IPS-11a (cell line): ENCODE data around the gene PRDX3.
A peak's percentile ranks its signal among the peaks of the same experiment; 100 is the strongest.
"Not testable (repeated sequence)": the region's sequence is repeated elsewhere in the genome, so short reads cannot be mapped to it uniquely, and the experiment has no call there.

Source experiments
- H3K4me3 ChIP-seq: one replicate; pipeline ENCODE4 v1.5.1; 2013; ENCODE audit warnings: low read depth, low read length, control low read depth

The PRDX3 gene

GRCh38 chr10:119206603-119207365, 28.2 kb upstream of the PRDX3 start:
- peak overlapping the region; percentile 67 for H3K4me3 ChIP-seq

GRCh38 chr10:119205894-119206602, 27.4 kb upstream of the PRDX3 start:
- no peak overlapping the region for H3K4me3 ChIP-seq

GRCh38 chr10:119203006-119203405, 24.4 kb upstream of the PRDX3 start:
- no peak overlapping the region for H3K4me3 ChIP-seq

GRCh38 chr10:119201233-119201632, 22.6 kb upstream of the PRDX3 start:
- H3K4me3 ChIP-seq, result no peak overlapping the region

DNA sequence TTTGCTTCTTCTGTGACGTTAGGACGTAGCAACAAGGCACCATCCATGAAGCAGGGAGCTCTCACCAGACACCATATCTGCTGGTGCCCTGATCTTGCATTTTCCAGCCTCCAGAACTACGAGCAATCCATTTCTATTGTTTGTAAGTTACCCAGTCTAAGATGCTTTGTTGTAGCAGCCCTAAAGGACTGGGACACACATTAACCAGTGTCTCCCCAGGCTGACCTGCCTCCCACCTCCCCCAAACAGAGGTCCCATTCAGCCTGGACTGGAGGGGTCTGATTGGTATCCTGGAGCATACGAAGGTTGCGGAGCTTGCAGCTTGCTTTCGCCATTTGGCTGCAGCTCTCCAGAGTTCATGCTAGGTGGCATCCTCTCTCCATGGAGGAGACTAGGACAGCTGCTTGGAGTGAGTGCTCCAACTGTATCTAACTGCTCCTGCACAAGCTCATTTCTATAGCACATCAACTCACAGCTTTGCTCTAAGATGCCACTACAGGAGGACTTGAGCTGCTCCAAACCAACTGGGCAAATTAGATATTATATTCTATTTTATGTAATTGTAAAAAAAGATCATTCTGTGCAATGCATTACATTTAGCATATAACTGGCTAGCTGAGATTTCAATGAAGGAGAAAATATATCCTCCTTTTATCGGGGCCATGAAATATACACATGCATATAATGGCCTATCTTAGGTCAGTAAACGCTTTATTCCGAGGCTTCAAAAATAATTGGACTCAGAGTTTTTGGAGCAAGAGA, 20.8 kb upstream of the PRDX3 start:
- no peak overlapping the region for H3K4me3 ChIP-seq

DNA sequence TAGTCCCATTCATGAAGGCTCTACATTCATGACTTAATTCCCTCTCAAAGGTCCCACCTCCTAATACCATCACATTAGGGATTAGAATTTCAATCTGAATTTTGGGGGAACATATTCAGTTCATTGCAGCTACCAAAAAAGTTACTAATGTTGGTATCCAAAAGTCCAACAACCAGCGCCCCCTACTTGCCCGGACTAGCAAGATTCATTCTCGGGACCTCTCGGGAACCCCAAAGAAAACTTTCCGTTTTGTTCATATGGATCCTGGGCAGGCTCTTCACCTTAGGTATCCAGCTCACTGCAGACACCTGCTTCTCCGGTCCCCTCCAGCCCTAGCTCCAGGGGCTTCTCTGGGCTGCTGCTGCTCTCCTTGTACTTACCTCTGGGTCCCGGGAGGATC, 19.8 kb upstream of the PRDX3 start:
- H3K4me3 ChIP-seq, result no peak overlapping the region

- no peak overlapping the region for H3K4me3 ChIP-seq
These were observed 19.3 kb upstream of the PRDX3 start for GRCh38 chr10:119197921-119198320.

- no peak overlapping the region for H3K4me3 ChIP-seq
These were observed 13.3 kb upstream of the PRDX3 start for GRCh38 chr10:119191881-119192280.

DNA sequence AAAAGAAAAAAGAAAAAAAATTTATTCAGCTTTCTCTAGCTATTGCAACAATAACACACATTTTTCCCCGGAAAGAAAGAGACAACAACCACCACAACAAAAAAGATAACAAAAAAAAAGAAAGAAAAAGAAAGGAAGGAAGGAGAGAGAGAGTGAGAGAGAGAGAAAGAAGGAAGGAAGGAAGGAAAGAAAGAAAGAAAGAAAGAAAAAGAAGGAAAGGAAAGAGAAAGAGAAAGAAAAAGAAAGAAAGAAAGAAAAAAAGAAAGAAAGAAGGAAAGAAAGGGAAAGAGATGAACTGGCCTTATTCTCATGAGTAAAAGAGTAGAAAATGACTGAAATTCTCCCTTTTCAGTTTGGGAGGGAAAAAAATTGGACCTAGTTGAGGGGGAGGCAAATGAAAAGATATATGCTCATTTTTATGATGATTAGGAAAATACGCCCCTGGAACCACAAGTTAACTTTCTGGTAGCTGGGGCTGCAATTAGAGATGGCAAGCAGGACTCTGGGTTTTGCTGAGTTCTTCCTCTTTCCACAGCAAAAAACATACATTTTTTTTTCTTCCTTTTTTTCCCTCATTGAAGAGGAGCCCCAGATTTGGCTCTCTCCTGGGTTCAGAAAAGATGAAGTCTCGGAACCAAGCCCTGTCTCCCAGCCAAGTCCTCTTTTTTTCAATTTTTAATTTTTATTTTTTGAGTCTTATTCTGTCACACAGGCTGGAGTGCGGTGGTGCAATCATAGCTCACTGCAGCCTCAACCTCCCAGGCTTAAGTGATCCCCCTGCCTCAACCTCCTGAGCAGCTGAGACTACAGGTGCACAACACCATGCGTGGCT, 12.6 kb upstream of the PRDX3 start:
- H3K4me3 ChIP-seq, result no peak overlapping the region

- H3K4me3 ChIP-seq, result no peak overlapping the region
These were observed 11.7 kb upstream of the PRDX3 start for GRCh38 chr10:119190353-119190752.

- H3K4me3 ChIP-seq, result no peak overlapping the region
These were observed 11.2 kb upstream of the PRDX3 start for GRCh38 chr10:119189811-119190282.

- H3K4me3 ChIP-seq, result no peak overlapping the region
These were observed 5.2 kb upstream of the PRDX3 start for GRCh38 chr10:119183664-119184412.

GRCh38 chr10:119180850-119181400, 2.3 kb upstream of the PRDX3 start:
- not testable (repeated sequence) for H3K4me3 ChIP-seq

DNA sequence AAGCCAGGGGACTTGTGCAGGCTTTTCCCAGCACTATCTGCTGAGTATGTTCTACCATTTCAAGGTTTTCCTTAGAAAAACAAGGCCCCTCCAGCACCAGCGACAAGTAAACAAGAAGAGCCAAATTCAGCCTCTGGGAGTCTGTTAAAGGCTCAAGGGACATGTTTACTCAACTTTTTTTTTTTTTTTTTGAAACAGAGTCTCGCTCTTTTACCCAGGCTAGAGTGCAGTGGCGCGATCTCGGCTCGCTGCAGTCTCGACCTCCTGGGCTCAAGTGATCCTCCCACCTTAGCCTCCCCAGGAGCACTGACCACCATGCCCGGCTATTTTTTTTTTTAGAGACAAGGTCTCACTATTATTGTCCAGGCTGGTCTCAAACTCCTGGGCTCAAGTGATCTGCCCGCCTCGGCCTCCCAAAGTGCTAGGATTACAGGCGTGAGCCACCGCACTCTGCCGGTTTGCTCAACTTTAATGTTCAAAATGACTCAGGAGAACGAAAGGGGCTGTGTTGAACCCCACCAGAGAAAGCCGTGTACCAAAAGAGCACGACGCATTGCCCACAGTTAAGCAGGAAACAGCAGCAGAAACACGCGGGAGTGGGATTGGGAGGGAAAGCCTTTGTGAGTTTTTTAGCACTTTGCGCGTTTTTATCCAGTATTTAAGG, 772 bp downstream of the PRDX3 start:
- H3K4me3 ChIP-seq, result peak overlapping the region; percentile 95

- no peak overlapping the region for H3K4me3 ChIP-seq
These were observed 2.4 kb downstream of the PRDX3 start for GRCh38 chr10:119176166-119176565.

- H3K4me3 ChIP-seq, result no peak overlapping the region
These were observed 4.5 kb downstream of the PRDX3 start for GRCh38 chr10:119174109-119174508.

DNA sequence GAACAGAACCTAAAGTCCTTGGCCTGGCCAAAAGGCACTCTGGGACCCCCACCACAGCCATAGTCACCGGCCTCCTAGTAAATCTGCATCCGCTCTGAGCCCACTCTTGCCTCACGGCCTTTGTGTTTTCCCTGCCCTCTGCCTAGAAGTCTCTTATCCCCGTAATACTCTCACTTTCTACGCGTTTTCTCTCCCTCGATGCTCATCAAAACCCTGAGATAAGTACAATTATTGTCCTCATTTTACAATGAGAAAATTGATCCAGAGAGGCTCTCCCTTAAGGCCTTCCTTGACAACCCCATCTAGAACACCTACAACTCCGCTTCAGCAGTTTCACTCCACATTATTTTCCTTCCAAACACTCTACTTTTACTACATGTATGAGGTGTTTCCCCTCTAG, 11.6 kb downstream of the PRDX3 start:
- no peak overlapping the region for H3K4me3 ChIP-seq

GRCh38 chr10:119166564-119166963, 12.0 kb downstream of the PRDX3 start:
- H3K4me3 ChIP-seq, result no peak overlapping the region

DNA sequence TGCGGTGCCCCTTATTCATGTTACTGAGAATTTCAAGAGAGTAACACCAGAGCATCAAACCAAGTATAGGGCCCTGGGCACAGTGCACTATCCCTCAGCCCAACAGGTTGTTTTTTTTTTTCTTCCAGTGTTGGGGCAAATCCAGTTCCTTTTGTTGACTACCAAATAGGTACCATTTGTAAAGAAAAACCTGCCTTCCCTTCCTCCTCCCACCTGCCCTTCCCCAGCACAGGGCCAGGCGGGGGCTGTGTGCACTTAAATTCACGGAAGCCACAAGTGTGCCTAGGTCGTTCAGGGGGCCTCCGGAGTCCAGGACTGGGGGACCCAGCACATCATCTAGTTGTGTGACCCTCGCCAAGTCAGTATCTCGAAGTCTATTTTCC, 12.5 kb downstream of the PRDX3 start:
- peak overlapping the region; percentile 60 for H3K4me3 ChIP-seq
